Osteoblast (primary cell): ENCODE results near the gene RPL5. TPM values are rescaled to one million over a fixed set of nuclear protein-coding genes. Genes with fewer than 3 reads are reported as not detected.

ENCODE experiments used
- DNase-seq: peaks from one replicate; pipeline ENCODE4 v3.0.0; 2011; ENCODE audit warnings: low spot score, mixed read lengths; ENCODE audit not compliant: insufficient read length; ENCODE audit errors: missing footprints
- H2AFZ ChIP-seq: 2 replicates; pipeline ENCODE4 v1.6.0; 2011; ENCODE audit warnings: mild to moderate bottlenecking, low read length
- H3K27ac ChIP-seq: 2 replicates; pipeline ENCODE4 v1.5.1; 2011; ENCODE audit warnings: mild to moderate bottlenecking, low read depth, low read length, moderate library complexity
- H3K27me3 ChIP-seq: 2 replicates; pipeline ENCODE4 v1.6.0; 2012; ENCODE audit warnings: mild to moderate bottlenecking, control low read depth, inconsistent platforms, low read length, moderate library complexity; ENCODE audit not compliant: insufficient read depth
- H3K36me3 ChIP-seq: 2 replicates; pipeline ENCODE4 v1.5.1; 2011; ENCODE audit warnings: mild to moderate bottlenecking, low read length, control low read depth, moderate library complexity; ENCODE audit not compliant: insufficient read depth
- H3K4me1 ChIP-seq: 2 replicates; pipeline ENCODE4 v1.5.1; 2011; ENCODE audit warnings: mild to moderate bottlenecking, low read length, control low read depth, moderate library complexity; ENCODE audit not compliant: insufficient read depth
- H3K4me2 ChIP-seq: 2 replicates; pipeline ENCODE4 v1.6.0; 2011; ENCODE audit warnings: mild to moderate bottlenecking, low read length; ENCODE audit not compliant: insufficient read depth
- H3K4me3 ChIP-seq: fragments of 200-600 bp; sonication (generic); 3 replicates; pipeline ENCODE4 v1.5.1; 2012; ENCODE audit warnings: mild to moderate bottlenecking, low read length, inconsistent platforms; ENCODE audit not compliant: insufficient read depth
- H3K79me2 ChIP-seq: 2 replicates; pipeline ENCODE4 v1.6.0; 2012; ENCODE audit warnings: mild to moderate bottlenecking, low read length, control low read depth, inconsistent platforms; ENCODE audit not compliant: insufficient read depth
- H3K9me3 ChIP-seq: 2 replicates; pipeline ENCODE4 v1.5.1; 2011; ENCODE audit warnings: low read depth, low read length, control low read depth
- H4K20me1 ChIP-seq: 2 replicates; pipeline ENCODE4 v1.6.0; 2012; ENCODE audit warnings: mild to moderate bottlenecking, low read length, control low read depth; ENCODE audit not compliant: insufficient read depth
- CTCF ChIP-seq: IDR thresholded peaks from 2 replicates; pipeline ENCODE4 v1.5.1; 2011; ENCODE audit warnings: mild to moderate bottlenecking, low read depth, low read length, moderate library complexity; ENCODE audit errors: extremely low read depth
- total RNA-seq: library from RNA; depleted of rRNA; stranded (reverse); fragments of >200 nt; gene quantifications from 2 replicates; pipeline ENCODE4 v1.2.3, GENCODE V29; 2012

RPL5 gene
- total RNA-seq, 1 donor, result 827 TPM

- Histone ChIP-seq H3K4me2 (peak overlapping the region; percentile 2), H3K79me2 (peaks cover 68% of the 10 kb centered on the region), H3K36me3 (peaks cover 98% of the 10 kb centered on the region), H3K4me3 (no peak overlapping the region), H3K27me3 (no peaks in the 10 kb centered on the region), H4K20me1 (peaks cover 84% of the 10 kb centered on the region), H3K27ac (no peak overlapping the region), H3K9me3 (no peaks in the 10 kb centered on the region), H2AFZ (no peak overlapping the region), H3K4me1 (peaks cover 40% of the 10 kb centered on the region)
- TF ChIP-seq CTCF, result no peak
- DNase-seq, result no peak
Measured at GRCh38 chr1:92838519-92838918, 6.7 kb downstream of the RPL5 start.

- TF ChIP-seq CTCF, result no peak
- Histone ChIP-seq H3K4me2 (no peak overlapping the region), H3K9me3 (no peaks in the 10 kb centered on the region), H2AFZ (no peak overlapping the region), H3K79me2 (peaks cover 59% of the 10 kb centered on the region), H3K36me3 (peaks cover 95% of the 10 kb centered on the region), H3K27me3 (no peaks in the 10 kb centered on the region), H3K4me1 (peaks cover 31% of the 10 kb centered on the region), H4K20me1 (peaks cover 75% of the 10 kb centered on the region), H3K27ac (no peak overlapping the region), H3K4me3 (no peak overlapping the region)
- no peak for DNase-seq
Measured at GRCh38 chr1:92839442-92839841, 7.6 kb downstream of the RPL5 start.

- H3K27me3 ChIP-seq, result no peaks in the 10 kb centered on the region
- peaks cover 64% of the 10 kb centered on the region for H4K20me1 ChIP-seq
- no peak overlapping the region for H3K4me3 ChIP-seq
- H3K9me3 ChIP-seq, result no peaks in the 10 kb centered on the region
- peaks cover 47% of the 10 kb centered on the region for H3K79me2 ChIP-seq
- no peak overlapping the region for H3K27ac ChIP-seq
- H3K36me3 ChIP-seq, result peaks cover 84% of the 10 kb centered on the region
- H2AFZ ChIP-seq, result no peak overlapping the region
- H3K4me1 ChIP-seq, result peaks cover 19% of the 10 kb centered on the region
- DNase-seq, result no peak
- no peak for TF ChIP-seq CTCF
- H3K4me2 ChIP-seq, result no peak overlapping the region
Measured at GRCh38 chr1:92840600-92840999, 8.8 kb downstream of the RPL5 start.

- DNase-seq, result no peak
- Histone ChIP-seq H2AFZ (no peak overlapping the region), H3K4me2 (no peak overlapping the region), H3K4me1 (peaks cover 8% of the 10 kb centered on the region), H3K36me3 (peaks cover 66% of the 10 kb centered on the region), H4K20me1 (peaks cover 46% of the 10 kb centered on the region), H3K9me3 (no peaks in the 10 kb centered on the region), H3K79me2 (peaks cover 29% of the 10 kb centered on the region), H3K27me3 (no peaks in the 10 kb centered on the region), H3K4me3 (no peak overlapping the region), H3K27ac (no peak overlapping the region)
- TF ChIP-seq CTCF, result no peak
Measured at GRCh38 chr1:92842082-92843045, 10.5 kb downstream of the RPL5 start.
